KMS-11 (cell line): ENCODE measurements around the gene TRIM44.

ENCODE experiments used
- H2AFZ ChIP-seq: fragments of 200-600 bp; sonication (generic); 2 replicates; pipeline ENCODE4 v1.6.1; 2016; ENCODE audit warnings: antibody characterized with exemption, mixed run types, low read depth
- H3K27ac ChIP-seq: fragments of 200-600 bp; sonication (generic); 2 replicates; pipeline ENCODE4 v1.6.1; 2016; ENCODE audit warnings: mild to moderate bottlenecking, mixed run types
- H3K27me3 ChIP-seq: fragments of 200-600 bp; sonication (generic); 2 replicates; pipeline ENCODE4 v1.6.1; 2017; ENCODE audit warnings: mild to moderate bottlenecking, low read depth, mixed run types, moderate library complexity; ENCODE audit not compliant: insufficient read depth
- H3K36me3 ChIP-seq: fragments of 200-600 bp; sonication (generic); 2 replicates; pipeline ENCODE4 v1.6.1; 2017; ENCODE audit warnings: mild to moderate bottlenecking, mixed run types; ENCODE audit not compliant: insufficient read depth
- H3K4me1 ChIP-seq: fragments of 200-600 bp; sonication (generic); 2 replicates; pipeline ENCODE4 v1.6.1; 2016; ENCODE audit warnings: mild to moderate bottlenecking, low read depth, mixed run types; ENCODE audit not compliant: poor library complexity, severe bottlenecking
- H3K4me2 ChIP-seq: fragments of 200-600 bp; sonication (generic); 2 replicates; pipeline ENCODE4 v1.7.0; 2016; ENCODE audit warnings: mild to moderate bottlenecking, mixed run types
- H3K4me3 ChIP-seq: fragments of 200-600 bp; sonication (generic); IDR thresholded peaks from 2 replicates; pipeline ENCODE4 v1.6.1; 2017; ENCODE audit warnings: low read depth, low read length, mixed read lengths; ENCODE audit not compliant: insufficient read depth
- H3K79me2 ChIP-seq: fragments of 200-600 bp; sonication (generic); 2 replicates; pipeline ENCODE4 v1.6.1; 2016; ENCODE audit warnings: low read depth, mixed run types; ENCODE audit not compliant: insufficient read depth
- H3K9ac ChIP-seq: fragments of 200-600 bp; sonication (generic); 2 replicates; pipeline ENCODE4 v1.6.1; 2016; ENCODE audit warnings: mild to moderate bottlenecking, mixed run types
- H4K20me1 ChIP-seq: fragments of 200-600 bp; sonication (generic); 2 replicates; pipeline ENCODE4 v1.6.1; 2016; ENCODE audit warnings: mild to moderate bottlenecking, mixed run types; ENCODE audit not compliant: insufficient read depth
- CTCF ChIP-seq: fragments of 200-600 bp; sonication (generic); conservative IDR thresholded peaks from 2 replicates; pipeline ENCODE4 v1.6.1; 2017; ENCODE audit warnings: low read depth, mild to moderate bottlenecking, antibody characterized with exemption, low read length, moderate library complexity, mixed read lengths

The TRIM44 gene

GRCh38 chr11:35658020-35658948, 4.3 kb upstream of the TRIM44 start:
- no peak overlapping the region for H3K4me3 ChIP-seq
- no peaks in the 10 kb centered on the region for H3K36me3 ChIP-seq
- TF ChIP-seq CTCF, result no peak
- H3K27me3 ChIP-seq, result no peaks in the 10 kb centered on the region
- no peak overlapping the region for H2AFZ ChIP-seq
- H3K4me2 ChIP-seq, result no peak overlapping the region
- no peaks in the 10 kb centered on the region for H4K20me1 ChIP-seq
- peaks cover 2% of the 10 kb centered on the region; the same call in 1 of the 2 replicates for H3K79me2 ChIP-seq
- H3K4me1 ChIP-seq, result peaks cover 9% of the 10 kb centered on the region
- no peak overlapping the region for H3K9ac ChIP-seq
- no peak overlapping the region for H3K27ac ChIP-seq

GRCh38 chr11:35661534-35661933, 1.0 kb upstream of the TRIM44 start:
- H3K4me3 ChIP-seq, result no peak overlapping the region
- TF ChIP-seq CTCF, result no peak
- H3K9ac ChIP-seq, result peak overlapping the region; percentile 88; the same call in 1 of the 2 replicates
- peak overlapping the region; percentile 57; the same call in 1 of the 2 replicates for H3K27ac ChIP-seq
- no peaks in the 10 kb centered on the region for H3K36me3 ChIP-seq
- peaks cover 26% of the 10 kb centered on the region; the same call in 1 of the 2 replicates for H3K79me2 ChIP-seq
- no peaks in the 10 kb centered on the region for H4K20me1 ChIP-seq
- H3K4me2 ChIP-seq, result peak overlapping the region; percentile 89
- H3K4me1 ChIP-seq, result peaks cover 20% of the 10 kb centered on the region
- H2AFZ ChIP-seq, result peak overlapping the region; percentile 99
- no peaks in the 10 kb centered on the region for H3K27me3 ChIP-seq

DNA sequence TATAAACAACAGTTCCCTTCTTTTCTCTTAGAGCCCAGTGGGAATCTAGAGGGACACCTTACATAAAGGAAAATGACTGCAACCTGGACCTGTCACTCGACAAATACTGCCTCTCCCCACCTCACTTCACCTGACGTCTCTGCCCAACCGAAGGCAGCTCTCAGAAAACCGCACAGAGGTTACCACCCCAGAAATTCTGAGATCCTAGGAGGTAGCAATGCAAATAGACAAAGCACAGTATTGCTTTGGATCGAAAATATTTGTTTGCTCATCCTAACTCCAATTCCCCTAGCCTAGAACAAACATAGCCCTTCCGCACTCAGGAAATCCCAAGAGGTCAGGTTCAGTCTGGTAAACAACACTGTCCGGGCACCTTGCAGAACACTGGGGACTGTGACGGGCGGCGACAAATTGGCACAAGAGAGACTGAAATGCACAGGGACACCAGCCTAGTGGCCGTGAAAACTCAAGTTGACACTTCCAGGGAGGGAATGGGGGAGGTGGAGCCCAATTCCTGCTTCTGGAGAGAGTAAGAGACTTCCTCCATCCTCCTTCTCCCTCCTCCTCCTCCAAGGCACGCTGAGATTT, 420 bp upstream of the TRIM44 start:
- peaks cover 30% of the 10 kb centered on the region; the same call in 1 of the 2 replicates for H3K79me2 ChIP-seq
- H3K4me3 ChIP-seq, result no peak overlapping the region
- H3K27me3 ChIP-seq, result no peaks in the 10 kb centered on the region
- H3K4me2 ChIP-seq, result peak overlapping the region; percentile 89
- H3K9ac ChIP-seq, result peak overlapping the region; percentile 88
- H3K36me3 ChIP-seq, result no peaks in the 10 kb centered on the region
- H4K20me1 ChIP-seq, result no peaks in the 10 kb centered on the region
- H3K27ac ChIP-seq, result peak overlapping the region; percentile 57
- H2AFZ ChIP-seq, result peak overlapping the region; percentile 99
- no peak for TF ChIP-seq CTCF
- H3K4me1 ChIP-seq, result peaks cover 20% of the 10 kb centered on the region

- Histone ChIP-seq H3K4me2 (peak overlapping the region; percentile 89), H3K27ac (peak overlapping the region; percentile 57; the same call in 1 of the 2 replicates), H3K27me3 (no peaks in the 10 kb centered on the region), H3K4me3 (no peak overlapping the region), H3K4me1 (peaks cover 20% of the 10 kb centered on the region), H3K79me2 (peaks cover 42% of the 10 kb centered on the region; the same call in 1 of the 2 replicates), H3K9ac (peak overlapping the region; percentile 88), H3K36me3 (no peaks in the 10 kb centered on the region), H4K20me1 (no peaks in the 10 kb centered on the region), H2AFZ (peak overlapping the region; percentile 99)
- no peak for TF ChIP-seq CTCF
Observed at GRCh38 chr11:35663408-35663702, 780 bp downstream of the TRIM44 start.
